Mesenchymal stem cell (in vitro differentiated cells and primary cell): ENCODE results near the gene TP53BP2.

Experiments
- DNase-seq: peaks from one replicate; pipeline ENCODE4 v3.0.0-alpha.2; 2013
- H2AFZ ChIP-seq: one replicate; pipeline ENCODE4 v1.6.1; 2013; ENCODE audit warnings: low read depth, mild to moderate bottlenecking, control low read depth, inconsistent platforms, low read length, moderate library complexity
- H2AK5ac ChIP-seq: 2 replicates; pipeline ENCODE4 v1.6.1; 2013; ENCODE audit warnings: low read length, moderate library complexity, mild to moderate bottlenecking, inconsistent platforms; ENCODE audit not compliant: severe bottlenecking
- H2BK120ac ChIP-seq: one replicate; pipeline ENCODE4 v1.6.1; 2013; ENCODE audit warnings: low read depth, mild to moderate bottlenecking, inconsistent platforms, low read length, moderate library complexity
- H2BK12ac ChIP-seq, 2 experiments: one replicate each; pipeline ENCODE4 v1.6.1; 2013; ENCODE audit warnings: inconsistent platforms in 2 of 2, low read length in 2 of 2, mild to moderate bottlenecking in 2 of 2, moderate library complexity in 2 of 2, control low read depth in 1 of 2
- H2BK15ac ChIP-seq: one replicate; pipeline ENCODE4 v1.6.1; 2013; ENCODE audit warnings: mild to moderate bottlenecking, low read depth, inconsistent platforms; ENCODE audit not compliant: poor library complexity, severe bottlenecking
- H2BK5ac ChIP-seq: 2 replicates; pipeline ENCODE4 v1.6.1; 2013; ENCODE audit warnings: low read depth, mild to moderate bottlenecking, low read length, control low read depth, inconsistent platforms; ENCODE audit not compliant: poor library complexity, severe bottlenecking
- H3K14ac ChIP-seq, 2 experiments: one replicate each; pipeline ENCODE4 v1.6.1; 2013; ENCODE audit warnings: inconsistent platforms in 2 of 2, low read length in 2 of 2, control low read depth in 1 of 2, mild to moderate bottlenecking in 1 of 2, moderate library complexity in 1 of 2
- H3K18ac ChIP-seq, 2 experiments: one replicate each; pipeline ENCODE4 v1.6.1; 2013; ENCODE audit warnings: inconsistent platforms in 2 of 2, low read length in 2 of 2, control low read depth in 1 of 2, low read depth in 1 of 2, mild to moderate bottlenecking in 1 of 2
- H3K23ac ChIP-seq, 2 experiments: one replicate each; pipeline ENCODE4 v1.6.1; 2013; ENCODE audit warnings: inconsistent platforms in 2 of 2, low read length in 2 of 2, mild to moderate bottlenecking in 2 of 2, moderate library complexity in 2 of 2, control low read depth in 1 of 2
- H3K27ac ChIP-seq: 2 replicates; pipeline ENCODE4 v1.5.1; 2013; ENCODE audit warnings: mild to moderate bottlenecking, moderate library complexity, low read length, control low read depth, inconsistent platforms; ENCODE audit not compliant: poor library complexity, severe bottlenecking
- H3K27me3 ChIP-seq, 2 experiments: 2 replicates each; pipeline versions ENCODE4 v1.6.1 to v1.7.0; 2013; ENCODE audit warnings: low read length in 2 of 2, mild to moderate bottlenecking in 2 of 2, moderate library complexity in 2 of 2, control low read depth in 1 of 2, inconsistent platforms in 1 of 2; ENCODE audit not compliant: control insufficient read depth in 1 of 2, insufficient read depth in 1 of 2
- H3K36me3 ChIP-seq, 2 experiments: 2 replicates each; pipeline versions ENCODE4 v1.6.1 to v1.7.0; 2013; ENCODE audit warnings: low read length in 2 of 2, control low read depth in 1 of 2, inconsistent platforms in 1 of 2, low read depth in 1 of 2, mild to moderate bottlenecking in 1 of 2; ENCODE audit not compliant: insufficient read depth in 2 of 2, control insufficient read depth in 1 of 2
- H3K4ac ChIP-seq, 2 experiments: one replicate each; pipeline ENCODE4 v1.6.1; 2013; ENCODE audit warnings: inconsistent platforms in 2 of 2, low read length in 2 of 2, mild to moderate bottlenecking in 2 of 2, moderate library complexity in 2 of 2, control low read depth in 1 of 2, low read depth in 1 of 2
- H3K4me1 ChIP-seq: 2 replicates; pipeline ENCODE4 v1.6.1; 2013; ENCODE audit warnings: low read depth, low read length, control low read depth; ENCODE audit not compliant: control insufficient read depth, insufficient read depth
- H3K4me2 ChIP-seq: 2 replicates; pipeline ENCODE4 v1.6.1; 2013; ENCODE audit warnings: low read length, mild to moderate bottlenecking, inconsistent platforms; ENCODE audit not compliant: poor library complexity, severe bottlenecking
- H3K4me3 ChIP-seq, 2 experiments: 2 replicates each; pipeline versions ENCODE4 v1.5.1 to v1.7.0; 2013; ENCODE audit warnings: low read length in 2 of 2, mild to moderate bottlenecking in 2 of 2, control low read depth in 1 of 2, low read depth in 1 of 2; ENCODE audit not compliant: insufficient read depth in 1 of 2
- H3K79me1 ChIP-seq: replicated peaks from 2 replicates; pipeline ENCODE4 v1.6.1; 2013; ENCODE audit warnings: mild to moderate bottlenecking, control low read depth, low read length, inconsistent platforms; ENCODE audit not compliant: poor library complexity, severe bottlenecking
- H3K9ac ChIP-seq: 2 replicates; pipeline ENCODE4 v1.7.0; 2013; ENCODE audit warnings: mild to moderate bottlenecking, low read length, moderate library complexity
- H3K9me3 ChIP-seq: 2 replicates; pipeline ENCODE4 v1.7.0; 2013; ENCODE audit warnings: mild to moderate bottlenecking, low read length; ENCODE audit not compliant: control insufficient read depth
- H4K8ac ChIP-seq: one replicate; pipeline ENCODE4 v1.6.1; 2013; ENCODE audit warnings: inconsistent platforms, mild to moderate bottlenecking, low read length, moderate library complexity
- H4K91ac ChIP-seq: one replicate; pipeline ENCODE4 v1.6.1; 2013; ENCODE audit warnings: mild to moderate bottlenecking, low read length, inconsistent platforms
- WGBS: methylation state at CpG from one replicate; pipeline ENCODE4 v1.1.7; 2013; ENCODE audit warnings: mixed read lengths; 5-methylcytosine and 5-hydroxymethylcytosine counted together

Gene TP53BP2

DNA sequence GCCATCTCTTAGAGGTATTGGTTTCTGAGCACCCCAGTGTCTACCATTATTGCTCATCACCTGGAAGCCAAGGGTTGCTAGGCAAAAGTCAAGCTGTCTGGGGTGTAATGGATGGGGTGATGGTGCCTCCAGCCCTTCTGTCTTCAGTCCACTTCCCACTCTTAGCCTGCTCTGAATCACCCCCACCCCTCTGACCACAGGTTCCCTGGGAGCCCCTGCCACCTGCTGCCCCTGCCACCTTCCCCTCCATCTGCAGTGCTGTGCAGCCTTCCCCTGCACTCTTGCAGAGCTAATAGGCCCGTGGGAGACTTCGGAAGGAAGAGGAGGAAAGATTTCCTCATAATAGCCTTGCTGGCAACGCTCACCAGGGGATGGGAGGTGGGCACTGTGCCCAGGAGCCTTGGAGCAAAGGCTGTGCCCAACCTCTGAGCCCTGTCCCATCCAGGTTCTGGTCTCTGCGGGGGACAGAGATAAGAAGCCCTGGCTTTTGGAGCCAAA is 97.9 kb downstream of the TP53BP2 start:
- no peak overlapping the region for H3K14ac ChIP-seq
- H4K91ac ChIP-seq = no peak overlapping the region
- peak overlapping the region; percentile 66 for H3K27ac ChIP-seq
- no peak overlapping the region for H3K4me2 ChIP-seq
- H3K9ac ChIP-seq = peak overlapping the region; percentile 71
- H3K27me3 ChIP-seq = no peaks in the 10 kb centered on the region
- peaks cover 25% of the 10 kb centered on the region for H3K4me1 ChIP-seq
- no peak overlapping the region for H3K23ac ChIP-seq
- peak overlapping the region in 1 of 2 experiments; percentile 75 for H2BK12ac ChIP-seq
- peak overlapping the region; percentile 46 to 79 for H3K18ac ChIP-seq
- no peak overlapping the region for H2AFZ ChIP-seq
- H2BK120ac ChIP-seq = no peak overlapping the region
- peak overlapping the region in 1 of 2 experiments; percentile 40 for H3K4ac ChIP-seq
- H3K4me3 ChIP-seq = peak overlapping the region in 1 of 2 experiments; percentile 65
- WGBS = 21% methylated on average over 4 of the region's 4 CpGs
- no peaks in the 10 kb centered on the region for H3K9me3 ChIP-seq
- no peak for DNase-seq
- peaks cover 78 to 87% of the 10 kb centered on the region in 2 experiments for H3K36me3 ChIP-seq
- H2BK15ac ChIP-seq = no peak overlapping the region
- H2AK5ac ChIP-seq = no peak overlapping the region
- peak overlapping the region; percentile 83 for H4K8ac ChIP-seq
- H3K79me1 ChIP-seq = peaks cover 33% of the 10 kb centered on the region
- no peak overlapping the region for H2BK5ac ChIP-seq

- WGBS = 98% methylated on average over 3 of the region's 4 CpGs
- H2BK12ac ChIP-seq = no peak overlapping the region
- no peaks in the 10 kb centered on the region for H3K27me3 ChIP-seq
- H2BK15ac ChIP-seq = no peak overlapping the region
- H4K91ac ChIP-seq = no peak overlapping the region
- no peak overlapping the region for H2BK120ac ChIP-seq
- no peak overlapping the region for H2AFZ ChIP-seq
- no peak overlapping the region for H3K4ac ChIP-seq
- no peaks in the 10 kb centered on the region for H3K9me3 ChIP-seq
- H2BK5ac ChIP-seq = no peak overlapping the region
- no peak overlapping the region for H2AK5ac ChIP-seq
- H3K4me2 ChIP-seq = no peak overlapping the region
- DNase-seq = no peak
- peaks cover 60 to 74% of the 10 kb centered on the region in 2 experiments for H3K36me3 ChIP-seq
- peak overlapping the region in 1 of 2 experiments; percentile 5 for H3K23ac ChIP-seq
- H3K4me3 ChIP-seq = no peak overlapping the region
- peaks cover 34% of the 10 kb centered on the region for H3K4me1 ChIP-seq
- no peak overlapping the region for H3K27ac ChIP-seq
- H4K8ac ChIP-seq = no peak overlapping the region
- H3K79me1 ChIP-seq = peaks cover 21% of the 10 kb centered on the region
- H3K18ac ChIP-seq = no peak overlapping the region
- no peak overlapping the region for H3K14ac ChIP-seq
- peak overlapping the region; percentile 33 for H3K9ac ChIP-seq
Measured at GRCh38 chr1:223745731-223746130, 100.0 kb downstream of the TP53BP2 start.

GRCh38 chr1:223742856-223743517 is 102.8 kb downstream of the TP53BP2 start:
- Histone ChIP-seq H2AK5ac (peak overlapping the region; percentile 18), H3K14ac (no peak overlapping the region), H3K27ac (peak overlapping the region; percentile 14), H2AFZ (no peak overlapping the region), H3K23ac (no peak overlapping the region), H2BK120ac (no peak overlapping the region), H3K4me1 (peaks cover 33% of the 10 kb centered on the region), H3K36me3 (peaks cover 50 to 81% of the 10 kb centered on the region in 2 experiments), H2BK5ac (no peak overlapping the region), H3K4me2 (no peak overlapping the region), H3K4me3 (no peak overlapping the region), H3K4ac (peak overlapping the region in 1 of 2 experiments; percentile 7), H4K91ac (no peak overlapping the region), H3K79me1 (peaks cover 16% of the 10 kb centered on the region), H3K27me3 (no peaks in the 10 kb centered on the region), H2BK15ac (no peak overlapping the region), H4K8ac (peak overlapping the region; percentile 83), H2BK12ac (peak overlapping the region in 1 of 2 experiments; percentile 64), H3K9ac (peak overlapping the region; percentile 22), H3K18ac (peak overlapping the region; percentile 2 to 78), H3K9me3 (no peaks in the 10 kb centered on the region)
- peak; percentile 68 for DNase-seq
- 14% methylated on average over 8 of the region's 9 CpGs for WGBS

DNA sequence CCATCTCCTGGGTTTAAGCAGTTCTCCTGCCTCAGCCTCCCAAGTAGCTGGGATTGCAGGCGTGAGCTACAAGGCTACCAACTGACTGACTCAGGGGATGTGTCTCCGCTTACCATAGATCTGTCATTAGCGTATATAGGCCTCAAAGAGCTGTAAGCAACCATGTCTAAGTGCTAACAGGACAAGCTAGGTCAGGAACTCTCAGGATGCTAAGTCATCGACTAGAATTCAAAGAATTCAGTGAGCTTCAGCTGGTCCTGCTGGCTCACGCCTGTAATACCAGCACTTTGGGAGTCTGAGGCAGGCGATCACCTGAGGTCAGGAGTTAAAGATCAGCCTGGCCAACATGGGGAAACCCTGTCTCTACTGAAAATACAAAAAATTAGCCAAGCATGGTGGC is 103.9 kb downstream of the TP53BP2 start:
- Histone ChIP-seq H3K36me3 (peaks cover 45 to 76% of the 10 kb centered on the region in 2 experiments), H3K4me1 (peaks cover 36% of the 10 kb centered on the region), H3K4me2 (no peak overlapping the region), H2BK120ac (peak overlapping the region; percentile 58), H2BK12ac (no peak overlapping the region), H3K18ac (peak overlapping the region in 1 of 2 experiments; percentile 66), H3K4me3 (no peak overlapping the region), H4K91ac (no peak overlapping the region), H3K14ac (no peak overlapping the region), H4K8ac (no peak overlapping the region), H3K9me3 (no peaks in the 10 kb centered on the region), H2AK5ac (no peak overlapping the region), H2AFZ (no peak overlapping the region), H3K27ac (peak overlapping the region; percentile 85), H3K9ac (no peak overlapping the region), H2BK5ac (no peak overlapping the region), H3K4ac (no peak overlapping the region), H3K79me1 (peaks cover 14% of the 10 kb centered on the region), H3K23ac (no peak overlapping the region), H3K27me3 (no peaks in the 10 kb centered on the region), H2BK15ac (no peak overlapping the region)
- 20% methylated on average over 6 of the region's 6 CpGs for WGBS
- peak; percentile 89 for DNase-seq
